Esophagus squamous epithelium (tissue), 5 donors: Measurements from ENCODE around the gene STAMBPL1. TPM values are rescaled to one million over a fixed set of nuclear protein-coding genes. Genes with fewer than 3 reads are reported as not detected.

Source experiments
- DNase-seq: peaks from one replicate; lab custom pipeline; 2025; lab: John Stamatoyannopoulos, UW
- H3K27ac ChIP-seq, 4 donors: fragments of 200-600 bp; sonication (generic); one replicate each; pipeline ENCODE4 v1.5.1; 2016 to 2019; ENCODE audit warnings: mild to moderate bottlenecking in 1 of 4
- H3K27me3 ChIP-seq, 4 donors: fragments of 200-600 bp; sonication (generic); 1 replicate in 3 of 4; 2 replicates in 1 of 4; pipeline versions ENCODE4 v1.5.1 to v1.6.0; 2017 to 2021; ENCODE audit warnings: antibody characterized with exemption in 1 of 4
- H3K36me3 ChIP-seq, 3 donors: fragments of 200-600 bp; sonication (generic); one replicate each; pipeline ENCODE4 v1.5.1; 2016 to 2019
- H3K4me1 ChIP-seq, 3 donors: fragments of 200-600 bp; sonication (generic); one replicate each; pipeline ENCODE4 v1.5.1; 2017 to 2019
- H3K4me3 ChIP-seq, 4 donors: fragments of 200-600 bp; sonication (generic); 1 replicate in 3 of 4; 2 replicates in 1 of 4; pipeline ENCODE4 v1.5.1; 2016 to 2019; ENCODE audit warnings: mild to moderate bottlenecking in 2 of 4, moderate library complexity in 1 of 4
- H3K9me3 ChIP-seq, 3 donors: fragments of 200-600 bp; sonication (generic); one replicate each; pipeline ENCODE4 v1.5.1; 2016 to 2019
- CTCF ChIP-seq, 6 experiments: fragments of 450-650 bp in 4 of 6; fragments of 200-600 bp in 2 of 6; sonication (generic) in 2 of 6; IDR thresholded peaks; one replicate each; pipeline ENCODE4 v1.5.1; 2016 to 2019; ENCODE audit warnings: antibody characterized with exemption in 6 of 6, mild to moderate bottlenecking in 4 of 6, moderate library complexity in 4 of 6
- POLR2A ChIP-seq, 4 donors: fragments of 450-650 bp; IDR thresholded peaks; one replicate each; pipeline ENCODE4 v1.6.1; 2017; ENCODE audit warnings: antibody characterized with exemption in 4 of 4, mild to moderate bottlenecking in 4 of 4, moderate library complexity in 3 of 4
- WGBS, 2 donors: methylation state at CpG; one replicate each; pipeline ENCODE4 v1.1.5; 2018; 5-methylcytosine and 5-hydroxymethylcytosine counted together
- intact Hi-C: fragments of 100-400 bp; cut with DNase I; formaldehyde crosslinking; loops from one replicate; pipeline ENCODE4 v1.15.0; 2022
- total RNA-seq, 4 donors: library from RNA; depleted of rRNA; stranded (reverse); fragments of >200 nt; gene quantifications; one replicate each; pipeline ENCODE4 v1.1.0, GENCODE V29; 2016
- donor health status: DM: yes; HTN: yes; CAD: no.

STAMBPL1 gene
- total RNA-seq, 4 donors from 2014 or later, result 3.5 to 21.0 (median 7.6) TPM

- H3K9me3 ChIP-seq, result no peaks in the 10 kb centered on the region
- H3K4me3 ChIP-seq, result no peak overlapping the region
- no peak overlapping the region for H3K27ac ChIP-seq
- WGBS, 2 donors, result 77 to 81% methylated on average over 2 of the region's 2 CpGs
- TF ChIP-seq POLR2A (IDR thresholded peaks at IDR 0.05), result no peak
- TF ChIP-seq CTCF (IDR thresholded peaks at IDR 0.05), result no peak
- DNase-seq, result no peak
- peaks cover 0 to 3% (median 0%) of the 10 kb centered on the region in 3 donors for H3K4me1 ChIP-seq
- H3K27me3 ChIP-seq, result no peaks in the 10 kb centered on the region
- no peaks in the 10 kb centered on the region for H3K36me3 ChIP-seq
- intact Hi-C loops, result no loop called here
Measured at GRCh38 chr10:88874281-88874680, 5.8 kb upstream of the STAMBPL1 start.

- intact Hi-C loops, result no loop called here
Measured at GRCh38 chr10:88875081-88875480, 5.0 kb upstream of the STAMBPL1 start.

GRCh38 chr10:88877298-88877697 lies 2.7 kb upstream of the STAMBPL1 start:
- no peaks in the 10 kb centered on the region for H3K27me3 ChIP-seq
- no peak overlapping the region for H3K4me3 ChIP-seq
- H3K36me3 ChIP-seq, result no peaks in the 10 kb centered on the region
- H3K27ac ChIP-seq, result no peak overlapping the region
- no peak for TF ChIP-seq POLR2A (IDR thresholded peaks at IDR 0.05)
- no peak for TF ChIP-seq CTCF (IDR thresholded peaks at IDR 0.05)
- no peaks in the 10 kb centered on the region for H3K9me3 ChIP-seq
- DNase-seq, result no peak
- WGBS, 2 donors, result 91 to 93% methylated on average over 5 of the region's 6 CpGs
- H3K4me1 ChIP-seq, result peaks cover 4 to 26% (median 9%) of the 10 kb centered on the region in 3 donors
- intact Hi-C loops, result no loop called here

More at GRCh38 chr10:88875081-88875480, 5.0 kb upstream of the STAMBPL1 start:
- no peaks in the 10 kb centered on the region for H3K36me3 ChIP-seq
- no peaks in the 10 kb centered on the region for H3K27me3 ChIP-seq
- H3K4me3 ChIP-seq, result no peak overlapping the region
- no peak for DNase-seq
- no peak overlapping the region for H3K27ac ChIP-seq
- H3K9me3 ChIP-seq, result no peaks in the 10 kb centered on the region
- TF ChIP-seq CTCF (IDR thresholded peaks at IDR 0.05) (no peak), POLR2A (IDR thresholded peaks at IDR 0.05) (no peak)
- peaks cover 0 to 11% (median 0%) of the 10 kb centered on the region in 3 donors for H3K4me1 ChIP-seq

- H3K4me1 ChIP-seq, result peaks cover 9 to 56% (median 15%) of the 10 kb centered on the region in 3 donors
- intact Hi-C loops, result no loop called here
- no peaks in the 10 kb centered on the region for H3K36me3 ChIP-seq
- peak; percentile 38 for DNase-seq
- WGBS, 2 donors, result 0% methylated on average over 9 to 16 of the region's 84 CpGs
- H3K4me3 ChIP-seq, result peak overlapping the region; percentile 70 to 93 (median 86)
- peak in 4 of 6 experiments; percentile 4 to 24 (median 19) for TF ChIP-seq CTCF (IDR thresholded peaks at IDR 0.05)
- TF ChIP-seq POLR2A (IDR thresholded peaks at IDR 0.05), result peak in 2 of 4 donors; percentile 69 to 88
- H3K27ac ChIP-seq, result peak overlapping the region; percentile 91 to 98 (median 96)
- H3K9me3 ChIP-seq, result no peaks in the 10 kb centered on the region
- no peaks in the 10 kb centered on the region for H3K27me3 ChIP-seq
Measured at GRCh38 chr10:88880282-88881076, 434 bp downstream of the STAMBPL1 start.

DNA sequence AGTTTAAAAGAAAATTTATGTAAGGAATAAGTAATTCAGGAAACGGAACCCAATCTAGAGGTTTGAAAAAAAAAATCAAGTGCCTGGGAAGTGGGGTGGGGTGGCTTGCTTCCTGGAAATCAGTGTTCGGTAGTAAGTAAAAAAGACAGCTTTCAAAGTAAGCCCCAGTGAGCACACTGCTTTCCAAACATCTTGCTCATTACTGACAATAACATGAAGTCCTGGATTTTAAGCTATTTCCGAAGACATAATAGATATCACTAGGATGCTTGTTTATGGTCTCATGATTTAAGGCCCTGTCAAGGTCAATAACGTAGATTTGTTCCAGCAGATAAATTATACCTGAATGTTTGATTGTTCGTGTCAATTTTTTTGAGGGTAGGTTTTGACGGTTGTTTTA lies 1.3 kb downstream of the STAMBPL1 start:
- Histone ChIP-seq H3K27me3 (no peaks in the 10 kb centered on the region), H3K27ac (peak overlapping the region; percentile 91 to 98 (median 96)), H3K4me3 (peak overlapping the region; percentile 70 to 93 (median 86)), H3K4me1 (peaks cover 9 to 56% (median 15%) of the 10 kb centered on the region in 3 donors), H3K36me3 (no peaks in the 10 kb centered on the region), H3K9me3 (no peaks in the 10 kb centered on the region)
- intact Hi-C loops, result no loop called here
- 24 to 26% methylated on average over 6 of the region's 6 CpGs for WGBS, 2 donors
- TF ChIP-seq POLR2A (IDR thresholded peaks at IDR 0.05) (no peak), CTCF (IDR thresholded peaks at IDR 0.05) (no peak)
- no peak for DNase-seq
